Natural killer cell (primary cell): ENCODE measurements around the gene KDSR. TPM values are rescaled to one million over a fixed set of nuclear protein-coding genes. Genes with fewer than 3 reads are reported as not detected.

Source experiments
- ATAC-seq, 3 donors: fragments of 150-1000 bp in 2 of 3; fragments of 200-7000 bp in 1 of 3; cut with Tn5 transposase; 1 replicate in 1 of 3; 2 replicates in 2 of 3; pipeline ENCODE4 v1.10.0; 2021; ENCODE audit warnings: mild to moderate bottlenecking in 2 of 3, moderate library complexity in 2 of 3
- DNase-seq, 2 donors: peaks; one replicate each; pipeline versions ENCODE4 v3.0.0 to v3.0.0-alpha.2; 2013 to 2021; ENCODE audit warnings: mixed read lengths in 1 of 2
- H3K27ac ChIP-seq: one replicate; pipeline ENCODE4 v1.5.1; 2013; ENCODE audit warnings: mild to moderate bottlenecking, low read length
- H3K27me3 ChIP-seq: one replicate; pipeline ENCODE4 v1.6.1; 2013; ENCODE audit warnings: low read length; ENCODE audit not compliant: control insufficient read depth, insufficient read depth
- H3K36me3 ChIP-seq: one replicate; pipeline ENCODE4 v1.6.1; 2013; ENCODE audit warnings: low read length; ENCODE audit not compliant: control insufficient read depth, insufficient read depth
- H3K4me1 ChIP-seq: one replicate; pipeline ENCODE4 v1.6.1; 2013; ENCODE audit warnings: low read length; ENCODE audit not compliant: control insufficient read depth, insufficient read depth
- H3K4me3 ChIP-seq: one replicate; pipeline ENCODE4 v1.5.1; 2013; ENCODE audit warnings: low read length
- H3K9me3 ChIP-seq: one replicate; pipeline ENCODE4 v1.6.1; 2013; ENCODE audit warnings: low read length; ENCODE audit not compliant: control insufficient read depth, insufficient read depth
- H3K27ac Mint-ChIP-seq, 2 donors: one replicate each; pipeline ENCODE4 v1.8.0; 2022; ENCODE audit warnings: mild to moderate bottlenecking in 2 of 2, mixed read lengths in 2 of 2, moderate library complexity in 1 of 2
- H3K27me3 Mint-ChIP-seq, 2 donors: one replicate each; pipeline ENCODE4 v1.8.0; 2022; ENCODE audit warnings: low read depth in 2 of 2, mixed read lengths in 2 of 2
- H3K36me3 Mint-ChIP-seq: one replicate; pipeline ENCODE4 v1.8.0; 2022; ENCODE audit warnings: mixed read lengths
- H3K4me1 Mint-ChIP-seq, 2 donors: one replicate each; pipeline ENCODE4 v1.8.0; 2022; ENCODE audit warnings: mixed read lengths in 2 of 2
- H3K4me3 Mint-ChIP-seq: one replicate; pipeline ENCODE4 v1.8.0; 2022; ENCODE audit warnings: mild to moderate bottlenecking, moderate library complexity, mixed read lengths
- H3K9me3 Mint-ChIP-seq, 2 donors: one replicate each; pipeline ENCODE4 v1.8.0; 2022; ENCODE audit warnings: mixed read lengths in 2 of 2
- WGBS: methylation state at CpG from one replicate; pipeline ENCODE4 v1.1.7; 2013; ENCODE audit warnings: missing lambda C conversion rate; ENCODE audit not compliant: insufficient coverage; 5-methylcytosine and 5-hydroxymethylcytosine counted together
- intact Hi-C: fragments of 100-400 bp; cut with micrococcal nuclease; formaldehyde crosslinking; loops from one replicate; pipeline ENCODE4 v1.14.2; 2022
- total RNA-seq, 4 donors: library from RNA; stranded (reverse); fragments of 120-200 nt in 1 of 4; gene quantifications; one replicate each; pipeline versions ENCODE4 v1.2.3 to v1.2.4, GENCODE V29; 2013 to 2022
- TF ChIP-seq, protein P1 (sequence below): fragments of 200-600 bp; IDR thresholded peaks from one replicate; pipeline ENCODE4 v1.8.0; 2022; ENCODE audit warnings: antibody characterized with exemption

Gene KDSR
- total RNA-seq, 3 donors from 2014 or later (not counting 1 experiment from before 2014, with no cell fraction given) = 11.1 to 15.1 (median 11.6) TPM

DNA sequence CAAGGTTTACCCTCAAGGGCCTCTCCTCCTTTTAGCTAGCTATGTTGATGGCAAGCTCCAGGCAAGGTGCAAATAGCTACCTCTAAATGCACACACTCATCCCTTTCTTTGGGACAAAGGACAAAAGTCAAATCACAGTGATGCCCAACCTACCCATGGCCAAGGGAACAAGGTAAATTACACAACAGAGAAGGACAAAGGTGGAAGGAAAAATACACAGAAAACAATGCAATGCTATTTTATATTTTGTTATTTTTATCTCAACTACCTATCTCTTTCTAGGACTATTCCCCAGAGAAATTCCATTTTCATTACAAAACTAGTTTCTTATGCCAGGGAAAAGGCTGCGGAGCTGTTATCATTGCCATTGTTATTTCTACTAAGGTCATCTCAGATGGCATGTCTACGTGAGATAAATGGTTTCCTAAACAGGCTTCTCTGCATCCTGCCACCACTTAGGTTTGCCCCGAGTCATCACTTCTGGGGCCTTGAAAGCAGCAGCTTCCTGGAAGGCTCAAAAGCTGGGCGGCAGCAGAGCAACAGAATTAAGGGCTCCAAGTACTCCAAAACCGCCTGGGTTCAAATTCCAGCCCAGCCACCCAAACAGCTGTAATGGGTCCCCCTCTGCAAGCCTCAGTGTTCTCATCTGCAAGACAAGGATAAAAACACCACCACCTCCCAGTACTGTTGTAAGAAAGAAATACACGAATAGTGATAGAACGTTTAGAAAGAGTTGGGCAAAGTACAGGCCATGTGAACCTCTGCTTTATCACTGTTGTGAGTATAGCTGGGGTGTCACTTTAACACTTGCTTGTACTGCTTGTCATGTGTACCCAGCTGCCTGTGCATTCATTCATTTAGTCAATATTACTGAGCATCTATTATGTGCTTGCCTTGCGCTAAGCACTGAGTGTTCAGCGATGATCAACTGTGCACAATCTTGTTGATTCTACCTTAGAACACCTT, 68.3 kb downstream of the KDSR start:
- DNase-seq = peak in 1 of 2 donors; percentile 62
- Histone ChIP-seq H3K4me3 (no peak overlapping the region), H3K36me3 (peaks cover 5% of the 10 kb centered on the region), H3K27me3 (no peaks in the 10 kb centered on the region), H3K4me1 (peaks cover 35% of the 10 kb centered on the region), H3K9me3 (no peaks in the 10 kb centered on the region), H3K27ac (peak overlapping the region; percentile 35)
- Mint-ChIP-seq H3K27me3 (no peaks in the 10 kb centered on the region), H3K4me3 (peak overlapping the region; percentile 79), H3K4me1 (peaks cover 59 to 64% of the 10 kb centered on the region in 2 donors), H3K36me3 (no peaks in the 10 kb centered on the region), H3K9me3 (no peaks in the 10 kb centered on the region), H3K27ac (peak overlapping the region; percentile 90 to 95)
- intact Hi-C loops = no loop called here
- 52% methylated on average over 9 of the region's 9 CpGs for WGBS
- TF ChIP-seq, protein P1, sequence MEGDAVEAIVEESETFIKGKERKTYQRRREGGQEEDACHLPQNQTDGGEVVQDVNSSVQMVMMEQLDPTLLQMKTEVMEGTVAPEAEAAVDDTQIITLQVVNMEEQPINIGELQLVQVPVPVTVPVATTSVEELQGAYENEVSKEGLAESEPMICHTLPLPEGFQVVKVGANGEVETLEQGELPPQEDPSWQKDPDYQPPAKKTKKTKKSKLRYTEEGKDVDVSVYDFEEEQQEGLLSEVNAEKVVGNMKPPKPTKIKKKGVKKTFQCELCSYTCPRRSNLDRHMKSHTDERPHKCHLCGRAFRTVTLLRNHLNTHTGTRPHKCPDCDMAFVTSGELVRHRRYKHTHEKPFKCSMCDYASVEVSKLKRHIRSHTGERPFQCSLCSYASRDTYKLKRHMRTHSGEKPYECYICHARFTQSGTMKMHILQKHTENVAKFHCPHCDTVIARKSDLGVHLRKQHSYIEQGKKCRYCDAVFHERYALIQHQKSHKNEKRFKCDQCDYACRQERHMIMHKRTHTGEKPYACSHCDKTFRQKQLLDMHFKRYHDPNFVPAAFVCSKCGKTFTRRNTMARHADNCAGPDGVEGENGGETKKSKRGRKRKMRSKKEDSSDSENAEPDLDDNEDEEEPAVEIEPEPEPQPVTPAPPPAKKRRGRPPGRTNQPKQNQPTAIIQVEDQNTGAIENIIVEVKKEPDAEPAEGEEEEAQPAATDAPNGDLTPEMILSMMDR = no peak
- ATAC-seq = peak; percentile 40 to 64 (median 43)

DNA sequence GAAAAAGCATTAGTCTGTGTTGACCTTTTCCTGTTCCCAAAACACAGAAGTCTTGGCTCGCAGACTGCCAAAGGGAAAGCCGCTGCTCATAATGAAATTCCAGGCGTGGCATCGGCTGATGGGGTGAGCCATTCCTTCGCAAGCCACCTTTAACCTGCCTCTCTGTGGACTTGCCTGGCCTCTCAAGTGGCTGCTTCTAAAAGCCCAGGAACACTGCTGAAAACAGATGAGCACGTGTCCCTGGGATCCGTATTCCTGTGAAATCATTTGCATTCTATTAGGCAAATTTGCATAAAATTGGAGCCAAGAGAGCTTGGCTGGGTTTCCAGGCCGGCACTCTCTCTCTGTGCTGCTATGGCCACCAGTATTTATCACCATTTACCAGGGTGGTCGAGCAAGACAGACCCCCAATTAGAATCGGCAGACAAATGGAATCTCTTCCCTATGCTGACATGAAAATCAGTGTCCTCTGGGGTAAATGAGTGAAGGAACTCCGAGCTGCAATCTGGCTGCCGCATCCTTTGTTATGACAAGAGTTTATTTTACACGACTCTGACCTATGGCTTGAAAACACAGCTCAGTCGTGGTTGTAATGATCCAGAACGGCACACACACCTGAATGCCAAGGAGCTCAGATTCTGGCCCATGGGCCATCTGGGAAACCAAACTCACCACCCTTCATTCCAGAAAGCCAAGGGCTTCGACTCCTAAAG, 69.2 kb downstream of the KDSR start:
- H3K36me3 ChIP-seq = peaks cover 5% of the 10 kb centered on the region
- Mint-ChIP-seq H3K27me3 (no peaks in the 10 kb centered on the region), H3K36me3 (no peaks in the 10 kb centered on the region), H3K27ac (peak overlapping the region; percentile 90 to 95), H3K9me3 (no peaks in the 10 kb centered on the region), H3K4me1 (peaks cover 52 to 56% of the 10 kb centered on the region in 2 donors), H3K4me3 (no peak overlapping the region)
- 91% methylated on average over 16 of the region's 16 CpGs for WGBS
- no peaks in the 10 kb centered on the region for H3K9me3 ChIP-seq
- H3K4me3 ChIP-seq = no peak overlapping the region
- TF ChIP-seq, protein P1 = no peak
- H3K27me3 ChIP-seq = no peaks in the 10 kb centered on the region
- peak overlapping the region; percentile 28 for H3K27ac ChIP-seq
- ATAC-seq = no peak
- peaks cover 42% of the 10 kb centered on the region for H3K4me1 ChIP-seq
- no peak for DNase-seq
- intact Hi-C loops = no loop called here

DNA sequence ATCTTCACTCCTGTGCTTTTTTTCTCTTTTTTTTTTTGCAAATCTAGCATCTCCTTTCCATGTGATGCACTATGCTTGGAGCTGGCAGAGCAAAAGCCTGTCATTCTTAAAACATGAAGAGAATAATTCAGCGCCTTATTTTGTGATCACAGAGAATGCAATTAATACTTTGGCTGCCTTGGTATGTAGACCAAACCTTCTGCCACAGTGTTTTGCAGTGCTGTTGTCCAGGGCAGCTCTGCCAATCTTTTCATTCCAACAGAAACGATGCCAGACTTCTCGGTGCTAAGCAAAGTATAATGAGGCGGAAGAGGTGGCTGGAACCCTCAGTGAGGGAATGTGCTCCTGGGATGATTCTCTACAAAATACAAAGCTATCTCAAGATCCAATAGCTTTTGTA, 73.1 kb downstream of the KDSR start:
- H3K27ac ChIP-seq = peak overlapping the region; percentile 49
- H3K4me3 Mint-ChIP-seq = no peak overlapping the region
- H3K4me1 ChIP-seq = peaks cover 47% of the 10 kb centered on the region
- H3K27me3 Mint-ChIP-seq = no peaks in the 10 kb centered on the region
- TF ChIP-seq, protein P1 = no peak
- H3K27ac Mint-ChIP-seq = peak overlapping the region in 1 of 2 donors; percentile 72
- WGBS = 96% methylated on average over 4 of the region's 4 CpGs
- no peaks in the 10 kb centered on the region for H3K36me3 Mint-ChIP-seq
- no peak overlapping the region for H3K4me3 ChIP-seq
- no peak for ATAC-seq
- no peaks in the 10 kb centered on the region for H3K9me3 ChIP-seq
- DNase-seq = no peak
- no peaks in the 10 kb centered on the region for H3K9me3 Mint-ChIP-seq
- peaks cover 13 to 17% of the 10 kb centered on the region in 2 donors for H3K4me1 Mint-ChIP-seq
- no peaks in the 10 kb centered on the region for H3K27me3 ChIP-seq
- peaks cover 5% of the 10 kb centered on the region for H3K36me3 ChIP-seq
- intact Hi-C loops = no loop called here
